GM10266 (cell line): ENCODE measurements around the gene GPA33.

ENCODE experiments used
- DNase-seq: peaks from one replicate; pipeline ENCODE4 v3.0.0; 2012; ENCODE audit errors: extremely low spot score
- TF ChIP-seq, protein P1 (sequence below): IDR thresholded peaks from 2 replicates; pipeline ENCODE4 v1.5.1; 2012; ENCODE audit warnings: mild to moderate bottlenecking, low read depth; ENCODE audit not compliant: control insufficient read depth, insufficient read depth; ENCODE audit errors: missing control alignments

Gene GPA33

DNA sequence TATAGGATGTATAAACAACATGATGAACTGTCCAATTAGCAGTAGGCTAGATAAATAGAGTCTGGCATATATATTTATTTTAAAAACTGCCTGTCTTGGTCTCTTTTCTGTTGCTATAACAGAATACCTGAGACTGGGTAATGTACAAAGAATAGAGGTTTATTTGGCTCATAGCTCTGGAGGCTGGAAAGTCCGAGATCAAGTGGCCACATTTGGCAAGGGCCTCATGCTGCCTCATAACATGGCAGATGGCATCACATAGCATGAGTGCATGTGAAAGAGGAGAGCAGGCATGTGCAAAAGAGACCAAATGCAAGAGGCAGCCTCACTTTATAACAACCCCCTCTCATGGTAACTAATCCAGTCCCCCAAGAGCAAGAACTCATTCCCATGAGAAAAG is 9.7 kb upstream of the GPA33 start:
- DNase-seq = no peak

DNA sequence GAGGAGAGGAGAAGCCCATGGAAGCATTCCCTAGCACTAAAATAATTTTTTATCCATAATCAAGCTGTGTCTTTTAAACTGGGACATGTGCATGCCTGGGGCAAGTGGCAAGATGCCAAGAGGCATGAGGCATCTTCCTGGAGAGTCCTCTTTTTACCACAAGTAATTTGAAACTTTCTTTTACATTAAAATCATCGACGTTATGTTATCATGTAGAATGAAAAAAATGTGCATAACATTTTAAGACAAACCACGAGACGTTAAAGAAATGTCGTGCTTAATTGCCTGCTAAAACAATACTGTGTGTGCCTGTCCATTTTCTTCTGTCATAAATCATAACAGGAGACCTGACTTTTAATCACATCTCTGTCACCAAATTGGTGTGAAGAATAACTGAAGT is 5.2 kb upstream of the GPA33 start:
- no peak for DNase-seq
- TF ChIP-seq, protein P1, sequence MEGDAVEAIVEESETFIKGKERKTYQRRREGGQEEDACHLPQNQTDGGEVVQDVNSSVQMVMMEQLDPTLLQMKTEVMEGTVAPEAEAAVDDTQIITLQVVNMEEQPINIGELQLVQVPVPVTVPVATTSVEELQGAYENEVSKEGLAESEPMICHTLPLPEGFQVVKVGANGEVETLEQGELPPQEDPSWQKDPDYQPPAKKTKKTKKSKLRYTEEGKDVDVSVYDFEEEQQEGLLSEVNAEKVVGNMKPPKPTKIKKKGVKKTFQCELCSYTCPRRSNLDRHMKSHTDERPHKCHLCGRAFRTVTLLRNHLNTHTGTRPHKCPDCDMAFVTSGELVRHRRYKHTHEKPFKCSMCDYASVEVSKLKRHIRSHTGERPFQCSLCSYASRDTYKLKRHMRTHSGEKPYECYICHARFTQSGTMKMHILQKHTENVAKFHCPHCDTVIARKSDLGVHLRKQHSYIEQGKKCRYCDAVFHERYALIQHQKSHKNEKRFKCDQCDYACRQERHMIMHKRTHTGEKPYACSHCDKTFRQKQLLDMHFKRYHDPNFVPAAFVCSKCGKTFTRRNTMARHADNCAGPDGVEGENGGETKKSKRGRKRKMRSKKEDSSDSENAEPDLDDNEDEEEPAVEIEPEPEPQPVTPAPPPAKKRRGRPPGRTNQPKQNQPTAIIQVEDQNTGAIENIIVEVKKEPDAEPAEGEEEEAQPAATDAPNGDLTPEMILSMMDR = no peak

More for the DNA sequence above, 9.7 kb upstream of the GPA33 start:
- TF ChIP-seq, protein P1 = no peak

DNA sequence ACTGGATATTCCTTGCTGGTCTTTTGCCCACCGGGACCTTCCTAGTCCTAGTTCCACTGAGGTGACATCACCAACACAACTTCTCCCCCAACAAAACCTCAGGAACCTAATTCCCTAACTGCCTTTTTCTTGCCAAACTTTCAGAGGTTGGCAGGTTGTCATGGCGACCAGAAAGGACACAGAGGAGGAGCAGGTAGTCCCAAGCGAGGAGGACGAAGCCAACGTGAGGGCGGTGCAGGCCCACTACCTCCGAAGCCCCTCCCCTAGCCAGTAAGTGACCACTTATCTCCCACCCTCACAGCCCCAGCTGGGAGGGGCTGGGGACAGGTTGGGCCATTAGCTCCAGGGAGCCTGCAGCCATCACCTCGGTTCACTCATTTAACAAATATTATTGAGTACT is 4.5 kb upstream of the GPA33 start:
- TF ChIP-seq, protein P1 = no peak

DNA sequence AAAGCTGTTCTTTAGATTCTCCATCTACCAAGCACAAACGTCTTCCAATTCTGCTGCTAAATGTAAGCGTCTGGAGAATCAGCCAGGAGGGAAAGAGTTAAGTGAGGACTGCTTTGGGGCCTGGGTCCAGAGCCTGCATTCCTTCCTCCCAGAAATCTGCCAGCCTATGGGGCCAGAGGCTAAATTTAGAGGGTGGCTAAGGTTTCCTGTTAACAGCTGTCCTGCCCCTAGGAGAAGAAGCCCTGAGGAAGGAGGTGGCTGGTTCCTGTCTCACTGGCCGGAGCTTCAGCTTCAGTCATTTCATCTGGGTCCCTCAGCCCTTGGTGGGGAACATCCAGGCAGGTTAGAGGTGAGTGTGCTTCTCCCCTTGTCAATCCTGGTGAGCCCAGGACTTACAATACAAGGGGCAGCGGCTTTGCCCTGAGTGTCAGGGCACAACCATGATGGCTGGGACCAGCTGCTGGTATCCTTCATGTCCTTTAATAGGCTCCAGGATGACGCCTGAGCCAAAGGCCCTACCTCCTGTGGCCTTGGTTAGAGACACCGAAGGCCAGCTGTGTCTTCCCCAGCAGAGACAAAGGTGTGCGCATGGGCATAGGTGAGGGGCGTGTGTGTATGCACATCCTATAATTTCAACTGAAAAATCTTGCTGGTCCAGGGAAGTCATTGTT is 3.8 kb upstream of the GPA33 start, which contains the start of gene STYXL2:
STYXL2 (plus strand) TSS at position 230 of the 671 bp plus-strand sequence. CDS start 775 bp downstream, outside the sequence.
- DNase-seq = no peak
- TF ChIP-seq, protein P1 = no peak

More for the DNA sequence above, 4.5 kb upstream of the GPA33 start:
- no peak for DNase-seq

DNA sequence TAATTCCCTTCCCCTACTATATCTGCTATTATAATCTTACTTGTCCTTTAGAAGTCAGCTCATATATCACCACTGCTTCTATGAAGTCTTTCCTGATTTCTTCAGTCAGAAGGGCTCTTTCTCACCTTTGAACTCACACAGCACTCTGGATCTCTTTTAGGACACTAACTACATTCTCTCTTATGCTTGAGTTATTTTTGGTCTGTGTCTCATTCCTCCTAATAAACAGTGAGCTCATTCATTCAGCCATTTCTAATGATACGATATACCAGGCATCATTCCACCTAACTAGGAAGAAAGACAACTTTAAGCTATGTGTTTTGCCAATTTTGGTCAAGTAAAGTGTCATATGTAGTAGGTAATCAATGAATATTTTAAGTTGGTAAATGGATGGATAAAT is 2.5 kb upstream of the GPA33 start:
- no peak for DNase-seq
- TF ChIP-seq, protein P1 = no peak

DNA sequence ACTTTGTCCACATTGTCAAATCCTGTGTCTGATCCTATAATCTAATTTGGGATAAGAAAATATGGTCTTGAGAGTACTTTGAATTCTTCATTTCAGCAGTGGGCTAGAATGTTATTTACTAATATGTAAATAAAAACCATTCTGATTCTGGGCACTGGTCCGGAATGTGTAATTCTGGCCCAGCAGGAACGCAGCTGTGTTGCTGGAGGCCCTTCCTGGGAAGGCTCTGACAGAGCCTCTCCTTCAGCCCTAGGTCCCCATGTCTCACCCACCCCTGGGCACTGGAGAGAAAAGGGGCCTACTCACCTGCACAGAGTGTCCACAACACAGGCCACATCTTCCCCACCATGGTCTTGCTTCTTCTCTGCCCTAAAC is 251 bp downstream of the GPA33 start:
- DNase-seq = no peak
- TF ChIP-seq, protein P1 = no peak

DNA sequence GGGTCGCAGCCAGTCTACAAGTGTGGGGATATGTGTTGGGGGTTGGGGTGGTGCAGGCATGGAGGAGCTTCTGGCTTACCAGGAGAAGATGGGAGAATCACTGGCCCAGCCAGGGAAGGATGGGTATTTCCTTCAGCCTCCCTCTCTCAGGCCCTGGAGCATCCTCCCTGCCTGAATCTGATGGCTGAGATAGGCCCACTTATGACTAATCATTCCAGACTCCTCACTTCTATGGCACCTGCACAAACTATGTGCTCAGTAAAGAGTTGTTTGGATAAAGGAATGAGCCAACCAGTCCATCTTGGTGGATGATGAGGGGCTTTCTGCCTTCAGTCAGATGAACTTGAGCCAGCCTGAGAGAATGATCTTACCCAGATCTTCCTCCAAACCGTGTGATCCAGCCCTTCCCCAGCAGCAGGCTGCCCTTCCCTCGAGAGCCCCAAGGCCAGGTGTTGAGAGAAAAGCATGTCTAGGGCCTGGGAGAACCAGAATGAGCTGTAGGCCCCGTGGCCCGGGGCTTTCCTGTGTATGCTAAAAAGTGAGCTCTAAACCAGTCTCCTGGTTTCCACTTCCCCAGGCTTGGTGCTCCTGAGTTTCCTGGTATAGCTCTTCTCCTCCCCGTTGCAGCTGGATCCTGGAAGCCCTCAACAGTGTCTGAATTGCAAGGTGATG is 1.3 kb downstream of the GPA33 start:
- TF ChIP-seq, protein P1 = no peak
- no peak for DNase-seq
